Activated CD8-positive, alpha-beta T cell treated with anti-CD3 and anti-CD28 coated beads for 36 hours (primary cell): ENCODE data around the gene ZIC5. TPM values are rescaled to one million over a fixed set of nuclear protein-coding genes. Genes with fewer than 3 reads are reported as not detected.

ENCODE experiments used
- ATAC-seq: fragments of 200-7000 bp; cut with Tn5 transposase; one replicate; pipeline ENCODE4 v1.10.0; 2021; ENCODE audit warnings: mild to moderate bottlenecking, moderate library complexity
- CTCF ChIA-PET: fragments of 350-600 bp; sonication (Branson Sonifier 250); formaldehyde crosslinking; loops from one replicate; lab custom pipeline; 2021; ENCODE audit warnings: antibody characterized with exemption; lab: Charles Lee
- POLR2A ChIA-PET: fragments of 350-600 bp; sonication (Branson Sonifier 250); formaldehyde crosslinking; loops from one replicate; lab custom pipeline; 2021; ENCODE audit warnings: antibody characterized with exemption; lab: Charles Lee
- DNase-seq: peaks from one replicate; pipeline ENCODE4 v3.0.0-alpha.2; 2020
- H3K27ac Mint-ChIP-seq: one replicate; pipeline ENCODE4 v1.8.0; 2021; ENCODE audit warnings: mild to moderate bottlenecking, mixed read lengths
- H3K27me3 Mint-ChIP-seq: one replicate; pipeline ENCODE4 v1.8.0; 2021; ENCODE audit warnings: mixed read lengths
- H3K36me3 Mint-ChIP-seq: one replicate; pipeline ENCODE4 v1.8.0; 2021; ENCODE audit warnings: low read depth, mixed read lengths
- H3K4me1 Mint-ChIP-seq: one replicate; pipeline ENCODE4 v1.8.0; 2021; ENCODE audit warnings: low read depth, mixed read lengths
- H3K4me3 Mint-ChIP-seq: one replicate; pipeline ENCODE4 v1.8.0; 2021; ENCODE audit warnings: mild to moderate bottlenecking, moderate library complexity, mixed read lengths
- H3K9me3 Mint-ChIP-seq: one replicate; pipeline ENCODE4 v1.8.0; 2021; ENCODE audit warnings: mixed read lengths
- CTCF ChIP-seq: fragments of 200-600 bp; IDR thresholded peaks from one replicate; pipeline ENCODE4 v1.8.0; 2022; ENCODE audit warnings: antibody characterized with exemption, mild to moderate bottlenecking
- intact Hi-C: fragments of 100-400 bp; cut with micrococcal nuclease; formaldehyde crosslinking; loops from one replicate; pipeline ENCODE4 v1.10.0; 2022
- total RNA-seq, 2 experiments: library from RNA; stranded (reverse); gene quantifications; one replicate each; pipeline ENCODE4 v1.2.3, GENCODE V29; 2021

Gene ZIC5
- total RNA-seq, 2 experiments from 2014 or later: not detected

- Mint-ChIP-seq H3K36me3 (peaks cover 6% of the 10 kb centered on the region), H3K4me3 (peak overlapping the region; percentile 58), H3K9me3 (peaks cover 10% of the 10 kb centered on the region), H3K27me3 (peaks cover 65% of the 10 kb centered on the region), H3K27ac (peak overlapping the region; percentile 9), H3K4me1 (peaks cover 19% of the 10 kb centered on the region)
- DNase-seq (no peak), ATAC-seq (no peak)
- no peak for TF ChIP-seq CTCF
- intact Hi-C loops: no loop called here
- ChIA-PET CTCF (no interaction called here), POLR2A (no interaction called here)
Measured at GRCh38 chr13:99968521-99969452, 2.8 kb downstream of the ZIC5 start.

DNA sequence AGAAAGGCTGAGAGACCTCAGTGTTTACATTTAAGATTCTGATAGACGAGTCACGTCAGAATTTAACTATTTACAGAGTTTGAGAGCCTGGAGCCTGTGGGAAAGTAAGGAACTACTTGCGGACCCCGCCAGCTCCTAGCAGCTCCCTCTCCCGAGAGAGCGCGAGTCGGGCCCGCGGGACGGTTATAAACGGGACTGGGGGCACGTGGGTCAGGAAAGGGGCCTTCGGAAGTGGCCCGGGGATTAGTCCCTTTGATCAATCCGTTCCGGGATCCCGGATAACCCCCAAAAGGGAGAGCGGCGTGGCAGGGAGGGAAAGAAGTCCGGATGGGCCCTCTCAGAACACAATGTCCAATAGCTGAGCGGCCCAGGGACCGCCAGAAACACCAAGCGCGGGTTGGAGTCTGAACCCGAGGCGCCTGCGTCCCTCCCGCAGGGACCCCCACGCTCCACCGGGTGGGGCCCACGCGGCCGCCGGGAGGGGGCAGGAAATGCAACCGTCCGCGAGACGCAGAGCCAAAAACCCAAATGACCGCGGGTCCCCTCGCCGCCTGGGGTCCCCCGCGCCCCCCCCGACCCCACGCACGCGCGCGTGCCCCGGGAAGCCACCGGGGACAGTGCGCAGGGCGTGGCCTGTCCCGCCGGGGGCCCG lies 3.6 kb downstream of the ZIC5 start:
- peaks cover 19% of the 10 kb centered on the region for H3K4me1 Mint-ChIP-seq
- no peak for ATAC-seq
- peaks cover 59% of the 10 kb centered on the region for H3K27me3 Mint-ChIP-seq

DNA sequence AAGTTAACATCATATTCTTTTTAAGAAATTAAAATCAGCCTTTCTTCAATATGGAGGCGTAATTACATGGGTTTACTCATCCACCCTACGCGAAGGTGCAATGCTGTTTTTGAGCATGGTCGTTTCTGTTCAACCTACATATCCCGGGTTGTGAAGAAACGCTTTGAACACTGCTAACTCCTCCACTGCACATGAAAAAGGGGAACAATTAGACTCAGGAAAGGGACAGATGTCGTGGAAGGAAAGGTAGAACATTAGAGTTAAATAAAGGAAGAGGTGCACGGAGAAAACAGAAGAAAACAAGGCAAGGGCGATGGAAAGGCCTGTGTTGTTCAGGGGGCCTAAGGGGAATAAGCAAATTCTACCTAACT lies 4.1 kb downstream of the ZIC5 start:
- TF ChIP-seq CTCF: no peak
- ATAC-seq (no peak), DNase-seq (no peak)
- H3K4me1 Mint-ChIP-seq: peaks cover 19% of the 10 kb centered on the region
- H3K9me3 Mint-ChIP-seq: peaks cover 4% of the 10 kb centered on the region
- no peak overlapping the region for H3K4me3 Mint-ChIP-seq
- CTCF ChIA-PET: interaction anchor here (0.9 to 1.5 kb wide), 3 partner anchors 12 to 29 kb away, joined by 3 read pairs; no protein-coding TSS in a partner anchor
- intact Hi-C loops: no loop called here
- peaks cover 58% of the 10 kb centered on the region for H3K27me3 Mint-ChIP-seq
- POLR2A ChIA-PET: interaction anchor here (1.4 kb wide), 1 partner anchor 10 kb away, joined by 5 read pairs; no protein-coding TSS in a partner anchor
- peaks cover 6% of the 10 kb centered on the region for H3K36me3 Mint-ChIP-seq
- H3K27ac Mint-ChIP-seq: no peak overlapping the region

More for the DNA sequence above, 3.6 kb downstream of the ZIC5 start:
- no peak for DNase-seq
- TF ChIP-seq CTCF: no peak
- intact Hi-C loops: no loop called here
- Mint-ChIP-seq H3K4me3 (no peak overlapping the region), H3K27ac (no peak overlapping the region), H3K36me3 (peaks cover 6% of the 10 kb centered on the region), H3K9me3 (peaks cover 5% of the 10 kb centered on the region)
- ChIA-PET POLR2A (interaction anchor here (1.4 kb wide), 1 partner anchor 10 kb away, joined by 5 read pairs; no protein-coding TSS in a partner anchor), CTCF (interaction anchor here (1.5 kb wide), 1 partner anchor 28 kb away, joined by 3 read pairs; no protein-coding TSS in a partner anchor)

GRCh38 chr13:99966064-99966805 lies 5.3 kb downstream of the ZIC5 start:
- Mint-ChIP-seq H3K9me3 (no peaks in the 10 kb centered on the region), H3K27me3 (peaks cover 58% of the 10 kb centered on the region), H3K27ac (no peak overlapping the region), H3K36me3 (peaks cover 6% of the 10 kb centered on the region), H3K4me1 (peaks cover 16% of the 10 kb centered on the region), H3K4me3 (no peak overlapping the region)
- no peak for TF ChIP-seq CTCF
- ATAC-seq (no peak), DNase-seq (no peak)
- intact Hi-C loops: no loop called here
- CTCF ChIA-PET: interaction anchor here (0.9 to 1.5 kb wide), 3 partner anchors 10 to 30 kb away, joined by 3 read pairs; no protein-coding TSS in a partner anchor
- POLR2A ChIA-PET: interaction anchor here (0.7 to 1.4 kb wide), 2 partner anchors 8 to 63 kb away, joined by 3 to 5 read pairs; no protein-coding TSS in a partner anchor
